ENCODE data around the gene VSTM2B. TPM values are rescaled to one million over a fixed set of nuclear protein-coding genes. Genes with fewer than 3 reads are reported as not detected.

The VSTM2B gene
- polyA plus RNA-seq, 1 donor (not counting 4 experiments of a cell fraction or from before 2014, with no cell fraction given) = not detected

DNA sequence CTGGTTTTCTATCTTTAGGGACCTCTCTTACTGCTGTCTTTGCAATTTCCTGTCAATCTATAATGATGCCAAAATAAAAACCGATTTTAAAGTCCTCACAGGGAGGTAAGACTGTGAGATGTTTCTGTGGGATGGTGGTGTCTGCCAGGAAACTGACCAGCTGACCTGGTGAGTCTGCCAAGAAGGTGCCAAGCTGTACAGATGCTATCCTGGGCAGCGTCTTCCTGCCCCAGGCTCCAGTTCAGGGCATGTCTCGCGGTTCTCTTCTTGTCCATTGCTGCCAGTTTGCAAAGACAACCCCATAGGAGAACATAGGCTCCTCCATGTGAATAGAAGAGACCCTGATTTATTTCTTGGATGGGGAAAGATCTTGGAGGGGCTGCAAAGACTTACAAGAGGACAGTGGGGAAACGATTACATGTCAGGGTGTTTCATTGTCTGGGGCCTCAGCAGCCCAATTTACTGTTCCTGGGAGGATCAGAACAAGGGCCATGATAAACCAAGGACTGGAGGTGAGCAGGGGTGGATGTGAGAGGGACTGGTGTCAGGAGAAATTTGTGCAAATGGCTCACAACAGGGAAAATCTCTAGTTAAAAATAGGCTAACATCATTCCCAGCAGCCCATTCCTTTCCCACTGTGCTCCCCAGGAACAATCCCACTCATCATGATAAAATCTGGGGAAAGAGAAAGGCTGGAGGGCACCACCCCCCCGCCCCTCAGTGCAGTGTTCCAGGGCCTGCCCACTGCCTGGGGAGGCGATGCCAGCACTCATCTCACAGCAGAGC, 42.7 kb upstream of the VSTM2B start:
- Histone ChIP-seq H3K4me1 (ENCODE audit: control insufficient read depth, extremely low read depth, insufficient read depth, low read length) (no peaks in the 10 kb centered on the region), H2AFZ (ENCODE audit: control insufficient read depth, low read length) (no peak overlapping the region), H3K27me3 (ENCODE audit: control insufficient read depth, extremely low read depth, insufficient read depth, low read length) (no peaks in the 10 kb centered on the region), H3K9me1 (ENCODE audit: control insufficient read depth, extremely low read depth, insufficient read depth, low read length) (no peaks in the 10 kb centered on the region), H3K79me2 (ENCODE audit: control insufficient read depth, insufficient read depth, low read length) (no peaks in the 10 kb centered on the region), H3K9ac (ENCODE audit: control insufficient read depth, extremely low read depth, insufficient read depth, low read length) (no peak overlapping the region), H3K36me3 (ENCODE audit: control insufficient read depth in 2 of 2, extremely low read depth in 1 of 2, insufficient read depth in 2 of 2, low read length in 2 of 2) (no peaks in the 10 kb centered on the region), H3K9me3 (ENCODE audit: control insufficient read depth, low read depth, low read length) (peaks cover 4% of the 10 kb centered on the region), H3K4me3 (ENCODE audit: control insufficient read depth in 2 of 3, extremely low read depth in 1 of 3, insufficient read depth in 2 of 3, low read depth in 1 of 3, low read length in 3 of 3) (no peak overlapping the region), H3K27ac (ENCODE audit: control insufficient read depth, insufficient read depth, low read length) (no peak overlapping the region), H4K20me1 (ENCODE audit: control insufficient read depth, extremely low read depth, insufficient read depth, low read length) (no peaks in the 10 kb centered on the region), H3K4me2 (ENCODE audit: control insufficient read depth, extremely low read depth, insufficient read depth, low read depth, low read length) (no peak overlapping the region)
- dilution Hi-C loops (cut with MboI; ENCODE audit: extremely low pct_ligation_motif_present, low sequenced_read_pairs) = no loop called here
- no peak for FAIRE-seq
- no peak for DNase-seq (ENCODE audit: low read depth, low spot score)
- no peak for TF ChIP-seq EZH2 (IDR thresholded peaks at IDR 0.05; ENCODE audit: low read length)
- TF ChIP-seq, protein P1, sequence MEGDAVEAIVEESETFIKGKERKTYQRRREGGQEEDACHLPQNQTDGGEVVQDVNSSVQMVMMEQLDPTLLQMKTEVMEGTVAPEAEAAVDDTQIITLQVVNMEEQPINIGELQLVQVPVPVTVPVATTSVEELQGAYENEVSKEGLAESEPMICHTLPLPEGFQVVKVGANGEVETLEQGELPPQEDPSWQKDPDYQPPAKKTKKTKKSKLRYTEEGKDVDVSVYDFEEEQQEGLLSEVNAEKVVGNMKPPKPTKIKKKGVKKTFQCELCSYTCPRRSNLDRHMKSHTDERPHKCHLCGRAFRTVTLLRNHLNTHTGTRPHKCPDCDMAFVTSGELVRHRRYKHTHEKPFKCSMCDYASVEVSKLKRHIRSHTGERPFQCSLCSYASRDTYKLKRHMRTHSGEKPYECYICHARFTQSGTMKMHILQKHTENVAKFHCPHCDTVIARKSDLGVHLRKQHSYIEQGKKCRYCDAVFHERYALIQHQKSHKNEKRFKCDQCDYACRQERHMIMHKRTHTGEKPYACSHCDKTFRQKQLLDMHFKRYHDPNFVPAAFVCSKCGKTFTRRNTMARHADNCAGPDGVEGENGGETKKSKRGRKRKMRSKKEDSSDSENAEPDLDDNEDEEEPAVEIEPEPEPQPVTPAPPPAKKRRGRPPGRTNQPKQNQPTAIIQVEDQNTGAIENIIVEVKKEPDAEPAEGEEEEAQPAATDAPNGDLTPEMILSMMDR (optimal IDR thresholded peaks at IDR 0.05 in 1 of 3, IDR thresholded peaks at IDR 0.05 in 1 of 3, conservative IDR thresholded peaks at IDR 0.05 in 1 of 3; ENCODE audit: extremely low read depth in 1 of 3, insufficient read depth in 2 of 3, low read length in 3 of 3) = no peak

DNA sequence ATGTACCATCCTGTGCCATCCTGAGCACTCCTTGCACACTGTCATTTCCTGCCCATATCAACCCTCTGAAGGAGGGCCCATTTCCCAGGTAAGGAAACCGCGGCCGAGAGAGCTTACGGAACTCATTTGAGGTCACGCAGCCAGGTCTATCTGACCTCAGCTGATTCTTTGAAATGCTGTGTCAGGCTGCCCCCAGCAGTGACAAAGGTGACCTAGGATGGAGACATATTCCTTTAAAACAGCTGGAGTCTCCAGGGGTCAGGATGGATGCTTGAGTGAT, 42.2 kb upstream of the VSTM2B start:
- Histone ChIP-seq H3K9me3 (ENCODE audit: control insufficient read depth, low read depth, low read length) (peaks cover 4% of the 10 kb centered on the region), H3K79me2 (ENCODE audit: control insufficient read depth, insufficient read depth, low read length) (no peaks in the 10 kb centered on the region), H3K9me1 (ENCODE audit: control insufficient read depth, extremely low read depth, insufficient read depth, low read length) (no peaks in the 10 kb centered on the region), H4K20me1 (ENCODE audit: control insufficient read depth, extremely low read depth, insufficient read depth, low read length) (no peaks in the 10 kb centered on the region), H2AFZ (ENCODE audit: control insufficient read depth, low read length) (no peak overlapping the region), H3K4me3 (ENCODE audit: control insufficient read depth in 2 of 3, extremely low read depth in 1 of 3, insufficient read depth in 2 of 3, low read depth in 1 of 3, low read length in 3 of 3) (no peak overlapping the region), H3K36me3 (ENCODE audit: control insufficient read depth in 2 of 2, extremely low read depth in 1 of 2, insufficient read depth in 2 of 2, low read length in 2 of 2) (no peaks in the 10 kb centered on the region), H3K27ac (ENCODE audit: control insufficient read depth, insufficient read depth, low read length) (no peak overlapping the region), H3K27me3 (ENCODE audit: control insufficient read depth, extremely low read depth, insufficient read depth, low read length) (no peaks in the 10 kb centered on the region), H3K4me1 (ENCODE audit: control insufficient read depth, extremely low read depth, insufficient read depth, low read length) (no peaks in the 10 kb centered on the region), H3K9ac (ENCODE audit: control insufficient read depth, extremely low read depth, insufficient read depth, low read length) (no peak overlapping the region), H3K4me2 (ENCODE audit: control insufficient read depth, extremely low read depth, insufficient read depth, low read depth, low read length) (no peak overlapping the region)
- dilution Hi-C loops (cut with MboI; ENCODE audit: extremely low pct_ligation_motif_present, low sequenced_read_pairs) = no loop called here
- no peak for DNase-seq (ENCODE audit: low read depth, low spot score)
- TF ChIP-seq EZH2 (IDR thresholded peaks at IDR 0.05; ENCODE audit: low read length) = no peak
- FAIRE-seq = no peak
